Vagina (tissue), 2 donors: ENCODE results near the gene RAC2. TPM values are rescaled to one million over a fixed set of nuclear protein-coding genes. Genes with fewer than 3 reads are reported as not detected.

Experiments used
- DNase-seq, 2 donors: peaks; one replicate each; pipeline ENCODE4 v3.0.0-alpha.2; 2017; ENCODE audit errors: extremely low spot score in 2 of 2
- H3K27ac ChIP-seq: fragments of 200-600 bp; sonication (generic); one replicate; pipeline ENCODE4 v1.5.1; 2019
- H3K27me3 ChIP-seq: fragments of 200-600 bp; sonication (generic); one replicate; pipeline ENCODE4 v1.5.1; 2019
- H3K36me3 ChIP-seq, 2 donors: fragments of 200-600 bp; sonication (generic); one replicate each; pipeline ENCODE4 v1.5.1; 2017 to 2019
- H3K4me1 ChIP-seq: fragments of 200-600 bp; sonication (generic); one replicate; pipeline ENCODE4 v1.5.1; 2019
- H3K4me3 ChIP-seq, 2 donors: fragments of 200-600 bp; sonication (generic); 1 replicate in 1 of 2; 2 replicates in 1 of 2; pipeline ENCODE4 v1.5.1; 2016 to 2019
- H3K9me3 ChIP-seq: fragments of 200-600 bp; sonication (generic); one replicate; pipeline ENCODE4 v1.5.1; 2019
- POLR2A ChIP-seq, 2 donors: fragments of 450-650 bp; IDR thresholded peaks; one replicate each; pipeline ENCODE4 v1.6.1; 2017; ENCODE audit warnings: antibody characterized with exemption in 2 of 2, mild to moderate bottlenecking in 2 of 2, moderate library complexity in 2 of 2
- POLR2AphosphoS5 ChIP-seq, 2 donors: sonication (generic); formaldehyde crosslinking; IDR thresholded peaks; one replicate each; pipeline ENCODE4 v1.9.0; 2017; ENCODE audit warnings: antibody characterized with exemption in 2 of 2, mild to moderate bottlenecking in 2 of 2, low read depth in 1 of 2; ENCODE audit not compliant: insufficient read depth in 1 of 2
- intact Hi-C: fragments of 100-400 bp; cut with DNase I; formaldehyde crosslinking; loops from one replicate; pipeline ENCODE4 v1.15.1; 2023
- total RNA-seq: library from RNA; depleted of rRNA; stranded (reverse); fragments of >200 nt; gene quantifications from one replicate; pipeline ENCODE4 v1.2.3, GENCODE V29; 2016
- TF ChIP-seq, protein P1 (sequence below), 3 experiments: fragments of 450-650 bp in 2 of 3; fragments of 200-600 bp in 1 of 3; sonication (generic) in 1 of 3; IDR thresholded peaks; one replicate each; pipeline ENCODE4 v1.5.1; 2017 to 2019; ENCODE audit warnings: antibody characterized with exemption in 3 of 3, mild to moderate bottlenecking in 2 of 3, moderate library complexity in 2 of 3

Gene RAC2
- total RNA-seq, 1 donor from 2014 or later: 15.7 TPM

DNA sequence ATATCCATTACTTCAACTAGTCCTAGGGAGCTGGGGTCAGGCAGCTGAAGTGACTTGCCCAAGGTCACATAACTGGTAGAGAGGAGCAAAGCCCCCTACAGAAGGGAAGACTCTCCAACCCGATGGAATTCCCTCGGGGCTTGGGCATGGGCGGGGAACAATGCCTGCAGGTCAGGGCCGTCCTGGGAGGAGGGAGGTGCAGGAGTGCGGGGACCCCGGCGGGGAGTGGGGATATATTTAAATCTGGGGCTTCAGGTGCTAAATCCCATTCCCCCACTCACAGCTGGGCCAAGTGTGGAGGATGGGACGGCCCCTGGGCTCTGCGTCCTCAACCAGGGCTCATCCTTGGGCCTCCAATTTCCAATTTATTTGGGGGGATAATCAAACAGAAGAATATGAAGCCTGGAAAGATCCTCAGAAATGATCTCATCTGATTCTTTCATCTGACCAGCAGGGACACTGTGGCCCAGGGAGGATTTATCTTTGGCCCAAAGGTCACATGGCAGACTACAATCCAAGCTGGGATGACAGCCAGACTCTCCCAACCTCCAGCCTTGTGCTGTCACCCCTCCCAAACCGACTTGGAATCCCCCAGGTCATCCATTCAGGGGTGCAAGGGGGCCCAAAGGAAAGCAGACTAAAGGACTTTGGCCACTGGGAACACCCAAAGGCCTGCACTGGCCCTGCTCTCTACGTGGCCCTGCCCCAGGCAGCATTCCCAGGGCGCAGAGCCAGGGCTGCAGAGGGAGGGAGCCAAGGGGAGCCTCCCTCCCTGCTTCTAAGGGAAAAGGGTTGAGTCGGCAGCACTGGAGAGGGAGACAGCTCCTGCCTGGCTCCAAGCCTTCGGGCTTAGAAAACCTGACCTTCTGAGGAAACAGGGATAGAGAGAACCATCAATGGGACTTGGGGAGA lies 47.3 kb downstream of the RAC2 start:
- no peak overlapping the region for H3K4me3 ChIP-seq
- TF ChIP-seq POLR2A (IDR thresholded peaks at IDR 0.05) (no peak), POLR2AphosphoS5 (IDR thresholded peaks at IDR 0.05; ENCODE audit: insufficient read depth in 1 of 2, low read depth in 1 of 2) (peak; percentile 62 to 80)
- TF ChIP-seq, protein P1, sequence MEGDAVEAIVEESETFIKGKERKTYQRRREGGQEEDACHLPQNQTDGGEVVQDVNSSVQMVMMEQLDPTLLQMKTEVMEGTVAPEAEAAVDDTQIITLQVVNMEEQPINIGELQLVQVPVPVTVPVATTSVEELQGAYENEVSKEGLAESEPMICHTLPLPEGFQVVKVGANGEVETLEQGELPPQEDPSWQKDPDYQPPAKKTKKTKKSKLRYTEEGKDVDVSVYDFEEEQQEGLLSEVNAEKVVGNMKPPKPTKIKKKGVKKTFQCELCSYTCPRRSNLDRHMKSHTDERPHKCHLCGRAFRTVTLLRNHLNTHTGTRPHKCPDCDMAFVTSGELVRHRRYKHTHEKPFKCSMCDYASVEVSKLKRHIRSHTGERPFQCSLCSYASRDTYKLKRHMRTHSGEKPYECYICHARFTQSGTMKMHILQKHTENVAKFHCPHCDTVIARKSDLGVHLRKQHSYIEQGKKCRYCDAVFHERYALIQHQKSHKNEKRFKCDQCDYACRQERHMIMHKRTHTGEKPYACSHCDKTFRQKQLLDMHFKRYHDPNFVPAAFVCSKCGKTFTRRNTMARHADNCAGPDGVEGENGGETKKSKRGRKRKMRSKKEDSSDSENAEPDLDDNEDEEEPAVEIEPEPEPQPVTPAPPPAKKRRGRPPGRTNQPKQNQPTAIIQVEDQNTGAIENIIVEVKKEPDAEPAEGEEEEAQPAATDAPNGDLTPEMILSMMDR (IDR thresholded peaks at IDR 0.05): no peak
- intact Hi-C loops: no loop called here
- H3K9me3 ChIP-seq: no peaks in the 10 kb centered on the region
- H3K36me3 ChIP-seq: no peaks in the 10 kb centered on the region
- DNase-seq: no peak
- H3K4me1 ChIP-seq: peaks cover 56% of the 10 kb centered on the region
- no peaks in the 10 kb centered on the region for H3K27me3 ChIP-seq
- H3K27ac ChIP-seq: peak overlapping the region; percentile 98

DNA sequence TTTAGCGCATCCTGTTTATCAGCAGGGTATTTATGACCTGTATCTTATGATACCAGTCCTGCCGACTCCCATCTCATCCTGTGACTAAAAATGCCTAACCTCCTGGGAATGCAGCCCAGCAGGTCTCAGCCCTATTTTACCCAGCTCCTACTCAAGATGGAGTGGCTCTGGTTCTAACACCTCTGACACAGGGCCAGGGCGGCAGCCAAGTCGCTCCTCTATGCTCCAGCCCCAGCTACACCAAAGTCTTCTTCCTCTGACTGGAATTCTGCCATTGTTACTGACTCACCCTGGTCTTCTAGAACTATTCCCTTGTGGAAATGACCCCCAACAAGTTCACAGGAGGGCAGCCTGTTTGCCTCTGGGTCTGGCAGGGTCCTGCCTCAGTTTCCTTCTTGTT lies 48.1 kb downstream of the RAC2 start:
- no peaks in the 10 kb centered on the region for H3K36me3 ChIP-seq
- no peak for DNase-seq
- H3K9me3 ChIP-seq: no peaks in the 10 kb centered on the region
- TF ChIP-seq, protein P1 (IDR thresholded peaks at IDR 0.05): no peak
- no peak for TF ChIP-seq POLR2AphosphoS5 (IDR thresholded peaks at IDR 0.05; ENCODE audit: insufficient read depth in 1 of 2, low read depth in 1 of 2)
- no peak for TF ChIP-seq POLR2A (IDR thresholded peaks at IDR 0.05)
- H3K27me3 ChIP-seq: no peaks in the 10 kb centered on the region
- H3K27ac ChIP-seq: peak overlapping the region; percentile 98
- intact Hi-C loops: no loop called here
- peaks cover 56% of the 10 kb centered on the region for H3K4me1 ChIP-seq
- no peak overlapping the region for H3K4me3 ChIP-seq

DNA sequence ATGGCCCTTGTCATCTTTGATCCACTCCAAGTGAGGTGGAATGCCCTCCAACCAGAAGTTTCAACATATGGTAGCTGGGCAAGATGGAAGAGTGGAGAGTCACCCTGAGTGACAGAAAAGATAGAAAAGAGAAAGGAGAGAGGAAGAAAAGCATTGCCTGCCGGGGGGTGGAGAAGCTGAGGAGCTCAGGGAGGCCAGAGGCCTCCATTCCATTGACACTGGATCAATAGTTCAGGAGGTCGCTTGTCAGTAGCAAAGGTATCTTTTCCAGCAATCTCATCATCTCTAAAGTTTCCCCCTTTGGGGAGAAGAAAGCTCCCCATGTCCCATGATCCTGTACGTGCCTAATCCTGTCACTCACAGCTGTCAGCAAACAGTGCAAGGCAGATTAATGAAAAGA lies 49.3 kb downstream of the RAC2 start:
- no peak for TF ChIP-seq POLR2A (IDR thresholded peaks at IDR 0.05)
- TF ChIP-seq, protein P1 (IDR thresholded peaks at IDR 0.05): no peak
- no peak for TF ChIP-seq POLR2AphosphoS5 (IDR thresholded peaks at IDR 0.05; ENCODE audit: insufficient read depth in 1 of 2, low read depth in 1 of 2)
- no peak for DNase-seq
- Histone ChIP-seq H3K4me3 (no peak overlapping the region), H3K27me3 (no peaks in the 10 kb centered on the region), H3K36me3 (no peaks in the 10 kb centered on the region), H3K4me1 (peaks cover 60% of the 10 kb centered on the region), H3K27ac (no peak overlapping the region), H3K9me3 (no peaks in the 10 kb centered on the region)
- intact Hi-C loops: no loop called here

DNA sequence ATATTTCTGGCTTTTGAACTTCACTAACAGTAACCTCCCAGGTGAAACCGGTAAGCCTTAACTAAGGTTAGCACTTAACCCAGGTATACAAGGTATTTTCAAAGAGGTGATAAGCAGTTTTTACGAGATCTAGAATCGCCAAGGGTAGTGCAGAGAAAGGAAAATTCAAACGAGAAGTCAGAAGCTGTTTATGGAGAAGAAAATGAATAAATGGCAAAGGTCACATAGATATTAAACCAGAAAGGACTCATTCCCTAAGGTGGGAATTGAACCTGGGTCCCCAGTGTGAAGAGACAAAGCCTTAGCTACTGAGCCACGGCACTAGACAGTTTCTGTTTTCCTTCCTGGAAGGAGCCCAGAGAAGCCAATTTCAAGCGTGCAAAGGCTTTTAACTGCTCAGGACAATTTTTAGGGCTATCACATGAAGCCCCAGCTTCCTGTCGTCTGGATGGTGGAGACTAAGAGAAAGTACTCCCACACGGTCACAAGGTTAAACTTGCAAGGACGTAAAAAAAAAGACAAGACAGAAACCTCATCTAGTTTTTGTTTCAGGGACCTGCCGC lies 50.4 kb downstream of the RAC2 start:
- Histone ChIP-seq H3K36me3 (no peaks in the 10 kb centered on the region), H3K4me3 (no peak overlapping the region), H3K27me3 (no peaks in the 10 kb centered on the region), H3K9me3 (no peaks in the 10 kb centered on the region), H3K4me1 (peaks cover 64% of the 10 kb centered on the region), H3K27ac (peak overlapping the region; percentile 53)
- TF ChIP-seq POLR2A (IDR thresholded peaks at IDR 0.05): no peak
- TF ChIP-seq POLR2AphosphoS5 (IDR thresholded peaks at IDR 0.05; ENCODE audit: insufficient read depth in 1 of 2, low read depth in 1 of 2): peak in 1 of 2 donors; percentile 88
- no peak for DNase-seq
- intact Hi-C loops: no loop called here

DNA sequence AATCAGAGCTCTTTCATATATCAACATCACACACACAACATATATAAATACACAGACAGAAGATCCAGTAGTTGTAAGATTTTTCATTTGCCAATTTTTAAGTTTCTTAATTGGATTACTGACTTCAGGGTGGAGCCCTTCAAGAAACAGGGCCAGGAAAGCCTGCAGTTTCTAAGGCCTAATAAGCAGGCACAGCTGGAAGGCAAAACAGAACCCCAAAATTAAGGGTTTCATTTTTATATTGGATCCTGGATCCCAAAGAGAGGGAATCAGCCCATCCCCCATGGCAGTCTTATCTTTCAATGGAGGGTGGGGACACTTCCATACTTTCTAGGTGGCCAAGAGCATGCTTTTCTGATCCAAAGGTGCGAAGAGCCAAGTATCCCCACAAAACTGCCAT lies 51.3 kb downstream of the RAC2 start:
- intact Hi-C loops: no loop called here
- Histone ChIP-seq H3K4me1 (peaks cover 64% of the 10 kb centered on the region), H3K9me3 (no peaks in the 10 kb centered on the region), H3K27ac (peak overlapping the region; percentile 53), H3K27me3 (no peaks in the 10 kb centered on the region), H3K36me3 (no peaks in the 10 kb centered on the region), H3K4me3 (no peak overlapping the region)
- TF ChIP-seq POLR2AphosphoS5 (IDR thresholded peaks at IDR 0.05; ENCODE audit: insufficient read depth in 1 of 2, low read depth in 1 of 2): no peak
- no peak for DNase-seq

DNA sequence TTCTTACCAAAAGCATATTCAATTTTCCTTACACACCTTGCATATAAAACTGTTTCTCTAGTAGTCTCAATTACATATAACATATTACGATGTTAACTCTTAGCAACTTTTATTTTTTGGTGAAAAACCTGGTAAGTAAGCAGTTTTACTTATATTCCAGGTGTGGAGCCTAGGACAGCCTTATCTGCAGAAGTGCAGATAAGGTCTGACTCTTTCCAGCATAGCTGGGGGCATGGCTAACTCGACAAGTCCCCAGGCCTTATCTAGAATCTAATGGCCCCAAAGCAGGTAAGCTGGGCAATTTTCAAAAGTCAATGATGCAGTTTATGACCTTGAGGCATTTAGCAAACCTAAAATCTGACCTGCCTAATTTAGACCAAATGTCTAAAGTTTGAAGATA lies 51.9 kb downstream of the RAC2 start:
- Histone ChIP-seq H3K36me3 (no peaks in the 10 kb centered on the region), H3K27ac (no peak overlapping the region), H3K4me3 (no peak overlapping the region), H3K27me3 (no peaks in the 10 kb centered on the region), H3K4me1 (peaks cover 64% of the 10 kb centered on the region), H3K9me3 (no peaks in the 10 kb centered on the region)
- intact Hi-C loops: no loop called here
- DNase-seq: no peak
- TF ChIP-seq POLR2AphosphoS5 (IDR thresholded peaks at IDR 0.05; ENCODE audit: insufficient read depth in 1 of 2, low read depth in 1 of 2) (no peak), POLR2A (IDR thresholded peaks at IDR 0.05) (no peak)
- TF ChIP-seq, protein P1 (IDR thresholded peaks at IDR 0.05): no peak
